ENCODE results near the gene TPPP.
"Not testable (repeated sequence)": the region's sequence is repeated elsewhere in the genome, so short reads cannot be mapped to it uniquely, and the experiment has no call there.

- TF ChIP-seq, protein P1, sequence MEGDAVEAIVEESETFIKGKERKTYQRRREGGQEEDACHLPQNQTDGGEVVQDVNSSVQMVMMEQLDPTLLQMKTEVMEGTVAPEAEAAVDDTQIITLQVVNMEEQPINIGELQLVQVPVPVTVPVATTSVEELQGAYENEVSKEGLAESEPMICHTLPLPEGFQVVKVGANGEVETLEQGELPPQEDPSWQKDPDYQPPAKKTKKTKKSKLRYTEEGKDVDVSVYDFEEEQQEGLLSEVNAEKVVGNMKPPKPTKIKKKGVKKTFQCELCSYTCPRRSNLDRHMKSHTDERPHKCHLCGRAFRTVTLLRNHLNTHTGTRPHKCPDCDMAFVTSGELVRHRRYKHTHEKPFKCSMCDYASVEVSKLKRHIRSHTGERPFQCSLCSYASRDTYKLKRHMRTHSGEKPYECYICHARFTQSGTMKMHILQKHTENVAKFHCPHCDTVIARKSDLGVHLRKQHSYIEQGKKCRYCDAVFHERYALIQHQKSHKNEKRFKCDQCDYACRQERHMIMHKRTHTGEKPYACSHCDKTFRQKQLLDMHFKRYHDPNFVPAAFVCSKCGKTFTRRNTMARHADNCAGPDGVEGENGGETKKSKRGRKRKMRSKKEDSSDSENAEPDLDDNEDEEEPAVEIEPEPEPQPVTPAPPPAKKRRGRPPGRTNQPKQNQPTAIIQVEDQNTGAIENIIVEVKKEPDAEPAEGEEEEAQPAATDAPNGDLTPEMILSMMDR (IDR thresholded peaks at IDR 0.05): not testable (repeated sequence)
- not testable (repeated sequence) for TF ChIP-seq POLR2A, EP300 (IDR thresholded peaks at IDR 0.05)
These were observed 41.0 kb upstream of the TPPP start for GRCh38 chr5:734145-734544.
